SK-N-MC (cell line): ENCODE measurements around the gene SMIM3.

ENCODE experiments used
- DNase-seq: peaks from one replicate; pipeline ENCODE4 v3.0.0-alpha.2; 2011; ENCODE audit warnings: low read depth, low spot score
- H3K27ac ChIP-seq: fragments of 200-600 bp; sonication (generic); 2 replicates; pipeline ENCODE4 v1.5.1; 2016; ENCODE audit warnings: mixed run types
- H3K36me3 ChIP-seq: fragments of 200-600 bp; sonication (generic); 2 replicates; pipeline ENCODE4 v1.6.1; 2017; ENCODE audit warnings: antibody characterized with exemption, low read length, mixed read lengths; ENCODE audit not compliant: insufficient read depth
- H3K4me3 ChIP-seq: fragments of 200-600 bp; sonication (generic); 2 replicates; pipeline ENCODE4 v1.5.1; 2016
- H3K9ac ChIP-seq: fragments of 200-600 bp; sonication (generic); 2 replicates; pipeline ENCODE4 v1.8.0; 2017; ENCODE audit warnings: mixed run types, mixed read lengths; ENCODE audit not compliant: insufficient read length
- H3K9me3 ChIP-seq: fragments of 200-600 bp; sonication (generic); 2 replicates; pipeline ENCODE4 v1.6.1; 2017; ENCODE audit warnings: low read depth, mild to moderate bottlenecking, antibody characterized with exemption, low read length, moderate library complexity, mixed read lengths
- EZH2 ChIP-seq: fragments of 200-600 bp; sonication (generic); IDR thresholded peaks from one replicate; pipeline ENCODE4 v1.6.1; 2017; ENCODE audit warnings: antibody characterized with exemption
- FOXP2 ChIP-seq: optimal IDR thresholded peaks from 2 replicates; pipeline ENCODE3; 2011; ENCODE audit warnings: mild to moderate bottlenecking, moderate library complexity; ENCODE audit not compliant: insufficient read depth; ENCODE audit errors: extremely low read length, control extremely low read depth
- POLR2AphosphoS5 ChIP-seq: IDR thresholded peaks from 2 replicates; pipeline ENCODE4 v1.6.1; 2012; ENCODE audit warnings: mild to moderate bottlenecking, low read depth, low read length, borderline replicate concordance

Gene SMIM3

DNA sequence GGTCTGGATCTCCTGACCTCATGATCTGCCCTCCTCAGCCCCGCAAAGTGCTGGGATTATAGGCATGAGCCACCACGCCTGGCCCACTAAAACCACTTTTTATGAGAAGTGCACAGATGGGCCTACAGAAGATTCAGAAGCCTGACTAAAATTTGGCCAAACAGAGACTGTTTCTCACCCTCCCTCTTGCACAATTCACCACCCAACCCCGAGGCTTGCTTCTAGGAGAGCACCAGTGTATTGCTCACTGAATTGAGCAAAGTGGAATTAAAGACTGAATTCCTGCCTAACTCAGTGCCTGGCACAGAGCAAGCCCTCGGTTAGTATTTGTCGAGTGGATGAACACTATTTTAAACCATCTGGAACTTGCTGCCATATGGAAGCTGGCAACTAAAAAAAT, 16.3 kb upstream of the SMIM3 start:
- H3K9me3 ChIP-seq, result no peaks in the 10 kb centered on the region
- no peak overlapping the region for H3K27ac ChIP-seq
- no peak for DNase-seq
- no peak overlapping the region for H3K9ac ChIP-seq
- no peak overlapping the region for H3K4me3 ChIP-seq
- no peaks in the 10 kb centered on the region for H3K36me3 ChIP-seq
- TF ChIP-seq POLR2AphosphoS5, result no peak
- no peak for TF ChIP-seq FOXP2
- no peak for TF ChIP-seq EZH2

- no peak overlapping the region for H3K9ac ChIP-seq
- H3K4me3 ChIP-seq, result no peak overlapping the region
- peak overlapping the region; percentile 42 for H3K27ac ChIP-seq
- H3K9me3 ChIP-seq, result no peaks in the 10 kb centered on the region
- TF ChIP-seq FOXP2 (no peak), EZH2 (no peak), POLR2AphosphoS5 (no peak)
- H3K36me3 ChIP-seq, result no peaks in the 10 kb centered on the region
- no peak for DNase-seq
Observed at GRCh38 chr5:150763023-150763769, 15.4 kb upstream of the SMIM3 start.

DNA sequence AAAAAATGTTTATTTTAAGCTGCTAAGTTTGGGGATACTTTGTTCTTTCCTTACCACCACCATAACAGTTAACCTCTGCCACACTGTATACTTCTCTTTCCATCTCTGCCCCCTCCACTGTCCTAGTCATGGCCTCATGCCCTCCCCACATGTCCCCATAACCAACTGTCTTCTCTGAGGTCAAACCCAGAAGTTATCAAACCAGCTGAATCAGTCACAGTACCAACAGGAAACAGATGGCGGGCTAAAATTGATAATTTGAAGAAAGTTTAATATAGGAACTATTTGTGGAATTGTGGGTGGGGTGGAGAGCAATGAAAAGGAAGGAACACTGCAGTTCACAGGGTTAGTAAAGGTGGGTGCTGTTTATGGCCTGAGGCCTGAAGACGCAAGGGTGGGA, 14.0 kb upstream of the SMIM3 start:
- H3K4me3 ChIP-seq, result no peak overlapping the region
- H3K27ac ChIP-seq, result no peak overlapping the region
- TF ChIP-seq FOXP2, result no peak
- TF ChIP-seq EZH2, result no peak
- TF ChIP-seq POLR2AphosphoS5, result no peak
- no peak for DNase-seq
- H3K36me3 ChIP-seq, result no peaks in the 10 kb centered on the region
- H3K9me3 ChIP-seq, result no peaks in the 10 kb centered on the region
- H3K9ac ChIP-seq, result no peak overlapping the region

DNA sequence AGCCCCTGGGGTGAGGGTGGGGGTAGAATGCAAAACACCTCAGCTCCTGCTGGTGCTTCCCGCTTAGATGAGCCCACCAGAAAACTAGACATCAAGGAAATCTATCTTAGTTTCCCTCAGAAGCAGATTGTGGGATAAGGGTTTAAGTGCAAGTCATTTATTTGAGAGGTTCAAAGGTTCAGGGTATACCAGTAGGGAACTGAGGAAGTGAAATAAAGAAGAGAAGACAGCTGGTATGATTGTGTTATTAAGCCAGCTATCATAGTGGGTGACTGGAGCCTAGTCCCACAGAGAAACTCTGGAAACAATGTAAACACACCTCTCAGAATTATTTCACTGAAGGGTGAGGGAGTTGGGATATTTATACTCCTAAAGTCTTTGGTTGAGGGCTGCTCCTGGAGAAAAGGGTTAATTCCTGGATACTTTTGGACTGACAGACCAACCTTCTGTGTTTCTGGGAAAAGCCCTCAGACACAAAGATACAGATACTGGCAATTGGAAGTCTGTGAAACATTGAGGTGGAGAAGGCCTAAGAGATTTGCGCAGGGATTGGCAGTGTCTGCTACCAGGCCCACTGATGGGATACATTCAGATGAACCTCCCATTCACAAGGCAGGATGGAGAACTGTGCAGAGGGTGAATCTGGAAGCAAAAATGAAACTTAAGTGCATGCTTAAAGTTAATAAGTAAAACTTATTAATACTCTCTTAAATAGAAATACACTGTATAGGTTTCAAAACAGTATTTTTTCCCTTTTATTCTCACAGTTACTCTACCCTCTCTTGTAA, 13.4 kb upstream of the SMIM3 start:
- Histone ChIP-seq H3K9ac (no peak overlapping the region), H3K36me3 (no peaks in the 10 kb centered on the region), H3K4me3 (no peak overlapping the region), H3K27ac (no peak overlapping the region), H3K9me3 (no peaks in the 10 kb centered on the region)
- DNase-seq, result no peak
- TF ChIP-seq POLR2AphosphoS5 (no peak), EZH2 (no peak), FOXP2 (no peak)

GRCh38 chr5:150765799-150766169, 12.8 kb upstream of the SMIM3 start:
- no peaks in the 10 kb centered on the region for H3K36me3 ChIP-seq

GRCh38 chr5:150766251-150766650, 12.3 kb upstream of the SMIM3 start:
- H3K27ac ChIP-seq, result no peak overlapping the region

More at GRCh38 chr5:150765799-150766169, 12.8 kb upstream of the SMIM3 start:
- no peak overlapping the region for H3K27ac ChIP-seq
- H3K9me3 ChIP-seq, result no peaks in the 10 kb centered on the region
- H3K4me3 ChIP-seq, result no peak overlapping the region
- no peak overlapping the region for H3K9ac ChIP-seq
- DNase-seq, result no peak
- TF ChIP-seq FOXP2, result no peak
- TF ChIP-seq POLR2AphosphoS5, result no peak
- TF ChIP-seq EZH2, result no peak

GRCh38 chr5:150771034-150771795, 7.3 kb upstream of the SMIM3 start:
- H3K36me3 ChIP-seq, result no peaks in the 10 kb centered on the region
- no peaks in the 10 kb centered on the region for H3K9me3 ChIP-seq
- H3K9ac ChIP-seq, result no peak overlapping the region
- TF ChIP-seq POLR2AphosphoS5 (no peak), FOXP2 (no peak), EZH2 (no peak)
- H3K27ac ChIP-seq, result no peak overlapping the region
- DNase-seq, result no peak
- H3K4me3 ChIP-seq, result no peak overlapping the region

More at GRCh38 chr5:150766251-150766650, 12.3 kb upstream of the SMIM3 start:
- H3K36me3 ChIP-seq, result no peaks in the 10 kb centered on the region
- no peak for TF ChIP-seq FOXP2
- no peak for TF ChIP-seq EZH2
- no peak for TF ChIP-seq POLR2AphosphoS5
- H3K9me3 ChIP-seq, result no peaks in the 10 kb centered on the region
- DNase-seq, result no peak
- H3K9ac ChIP-seq, result no peak overlapping the region
- H3K4me3 ChIP-seq, result no peak overlapping the region

- no peak for DNase-seq
- Histone ChIP-seq H3K9me3 (no peaks in the 10 kb centered on the region), H3K9ac (no peak overlapping the region), H3K27ac (no peak overlapping the region), H3K4me3 (no peak overlapping the region), H3K36me3 (no peaks in the 10 kb centered on the region)
- TF ChIP-seq EZH2, result no peak
- TF ChIP-seq POLR2AphosphoS5, result no peak
- no peak for TF ChIP-seq FOXP2
Observed at GRCh38 chr5:150774145-150774544, 4.4 kb upstream of the SMIM3 start.
